ENCODE data around the gene PRUNE1.

The PRUNE1 gene, protein sequence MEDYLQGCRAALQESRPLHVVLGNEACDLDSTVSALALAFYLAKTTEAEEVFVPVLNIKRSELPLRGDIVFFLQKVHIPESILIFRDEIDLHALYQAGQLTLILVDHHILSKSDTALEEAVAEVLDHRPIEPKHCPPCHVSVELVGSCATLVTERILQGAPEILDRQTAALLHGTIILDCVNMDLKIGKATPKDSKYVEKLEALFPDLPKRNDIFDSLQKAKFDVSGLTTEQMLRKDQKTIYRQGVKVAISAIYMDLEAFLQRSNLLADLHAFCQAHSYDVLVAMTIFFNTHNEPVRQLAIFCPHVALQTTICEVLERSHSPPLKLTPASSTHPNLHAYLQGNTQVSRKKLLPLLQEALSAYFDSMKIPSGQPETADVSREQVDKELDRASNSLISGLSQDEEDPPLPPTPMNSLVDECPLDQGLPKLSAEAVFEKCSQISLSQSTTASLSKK

DNA sequence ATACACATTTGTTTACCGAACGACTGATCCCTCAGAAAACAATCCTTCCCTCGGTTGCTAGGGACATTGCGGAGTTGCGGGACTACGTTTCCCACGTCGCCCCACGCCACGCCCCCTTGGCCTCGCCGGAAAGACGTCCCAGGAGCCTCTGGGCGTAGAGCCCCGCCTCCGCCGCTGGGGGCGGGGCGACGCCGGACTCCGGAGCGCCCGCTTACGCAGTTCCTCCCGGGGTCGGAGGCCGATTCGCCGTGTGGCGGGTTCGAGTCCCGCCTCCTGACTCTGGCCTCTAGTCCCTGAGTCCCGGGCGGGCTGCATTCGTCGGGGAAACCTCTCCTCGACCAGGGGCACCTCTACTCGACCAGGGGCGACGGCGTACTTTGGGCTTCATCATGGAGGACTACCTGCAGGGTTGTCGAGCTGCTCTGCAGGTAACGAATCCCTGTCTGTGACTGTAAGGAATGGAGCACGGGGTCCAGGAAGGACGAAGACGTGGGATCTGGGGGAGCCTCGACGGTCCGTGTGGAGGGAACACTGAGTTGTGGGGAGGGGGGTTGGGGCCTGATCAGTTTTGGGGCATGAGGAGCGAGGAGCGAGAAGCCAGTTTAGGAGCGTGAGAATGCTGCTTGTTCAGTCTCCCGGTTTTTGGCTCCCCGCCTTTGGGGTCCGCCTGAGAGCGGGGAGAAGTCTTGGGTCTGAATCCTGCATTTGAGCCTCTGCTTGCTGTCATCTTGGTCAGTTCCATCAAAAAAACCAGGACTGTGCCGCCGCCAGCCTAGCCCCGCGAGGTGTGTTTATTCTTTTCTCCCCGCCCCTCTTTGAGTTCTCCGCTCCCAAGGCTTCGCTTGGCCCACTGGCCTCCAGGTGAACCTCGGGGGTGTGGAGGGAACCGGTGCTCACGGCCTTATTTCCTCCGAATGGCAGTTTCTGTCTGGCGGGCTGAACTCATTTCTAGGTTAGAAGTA lies at the start of gene PRUNE1:
PRUNE1 (plus strand) TSS at position 206 of the 962 bp plus-strand sequence; CDS start at position 390, 184 bp downstream.
- DNase-seq (ENCODE audit: low spot score), result peak; percentile 95

DNA sequence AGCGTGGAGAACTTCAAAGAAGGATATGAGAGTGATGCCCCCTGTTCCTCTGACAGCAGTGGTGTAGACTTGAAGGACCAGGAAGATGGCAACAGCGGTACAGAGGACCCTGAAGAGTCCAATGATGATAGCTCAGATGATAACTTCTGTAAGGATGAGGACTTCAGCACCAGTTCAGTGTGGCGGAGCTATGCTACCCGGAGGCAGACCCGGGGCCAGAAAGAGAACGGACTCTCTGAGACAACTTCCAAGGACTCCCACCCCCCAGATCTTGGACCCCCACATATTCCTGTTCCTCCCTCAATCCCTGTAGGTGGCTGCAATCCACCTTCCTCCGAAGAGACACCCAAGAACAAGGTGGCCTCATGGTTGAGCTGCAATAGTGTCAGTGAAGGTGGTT lies 47.6 kb upstream of the PRUNE1 start:
- no peak for DNase-seq (ENCODE audit: low spot score)

DNA sequence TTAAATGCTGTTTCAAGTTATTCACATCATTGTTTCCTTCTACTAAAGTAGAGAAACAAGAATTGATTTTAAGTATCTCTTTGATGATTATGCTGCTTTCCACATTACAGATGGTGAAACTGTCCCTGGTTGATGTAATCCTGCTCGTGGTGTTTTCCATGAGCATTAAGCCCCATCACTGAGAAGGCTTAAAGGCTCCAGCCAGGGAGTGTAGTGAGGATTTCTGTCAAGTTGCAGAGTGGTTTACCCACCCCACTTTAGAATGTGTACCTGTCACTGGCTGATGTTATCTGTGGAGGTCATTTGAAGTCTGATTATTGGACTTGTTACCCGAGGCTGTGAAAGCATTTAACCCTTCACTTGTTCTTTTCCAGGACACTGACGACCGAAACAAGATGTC lies 46.5 kb upstream of the PRUNE1 start:
- no peak for DNase-seq (ENCODE audit: low spot score)

DNA sequence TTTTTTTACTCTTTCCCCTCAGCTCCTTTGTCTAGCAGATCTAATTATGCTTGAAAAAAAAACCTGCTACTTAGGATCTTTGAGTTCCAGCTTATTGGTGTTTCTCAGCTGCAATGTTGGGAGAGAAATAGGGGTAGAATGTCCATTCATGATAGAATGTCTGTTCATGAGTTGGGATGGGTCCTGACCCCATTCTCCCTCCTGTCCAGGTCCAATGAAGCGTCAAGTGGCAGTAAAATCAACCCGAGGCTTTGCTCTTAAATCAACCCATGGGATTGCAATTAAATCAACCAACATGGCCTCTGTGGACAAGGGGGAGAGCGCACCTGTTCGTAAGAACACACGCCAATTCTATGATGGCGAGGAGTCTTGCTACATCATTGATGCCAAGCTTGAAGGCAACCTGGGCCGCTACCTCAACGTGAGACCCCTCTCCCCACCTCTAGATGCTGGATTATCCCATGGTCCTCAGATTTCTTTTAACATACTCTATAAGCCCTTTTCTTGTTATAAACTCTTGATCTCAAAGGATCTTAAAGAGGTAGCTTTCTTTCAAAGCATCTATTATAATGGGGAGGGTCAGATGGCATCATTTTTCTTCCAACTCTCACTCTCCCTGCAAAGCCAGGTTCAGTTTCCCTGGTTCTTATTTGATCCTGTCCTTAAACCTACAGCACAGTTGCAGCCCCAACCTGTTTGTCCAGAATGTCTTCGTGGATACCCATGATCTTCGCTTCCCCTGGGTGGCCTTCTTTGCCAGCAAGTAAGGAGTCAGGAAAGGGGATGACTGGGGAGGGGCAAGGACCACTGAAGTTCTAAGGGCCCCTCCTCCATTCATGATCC lies 44.7 kb upstream of the PRUNE1 start:
- DNase-seq (ENCODE audit: low spot score), result no peak

DNA sequence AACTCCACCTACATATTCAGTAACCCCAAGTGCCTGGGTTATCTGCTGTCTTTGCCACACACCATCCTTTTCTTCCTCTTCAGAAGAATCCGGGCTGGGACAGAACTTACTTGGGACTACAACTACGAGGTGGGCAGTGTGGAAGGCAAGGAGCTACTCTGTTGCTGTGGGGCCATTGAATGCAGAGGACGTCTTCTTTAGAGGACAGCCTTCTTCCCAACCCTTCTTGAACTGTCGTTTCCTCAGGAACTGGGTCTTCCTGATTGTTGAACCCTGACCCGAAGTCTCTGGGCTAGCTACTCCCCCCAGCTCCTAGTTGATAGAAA lies 44.1 kb upstream of the PRUNE1 start:
- no peak for DNase-seq (ENCODE audit: low spot score)

DNA sequence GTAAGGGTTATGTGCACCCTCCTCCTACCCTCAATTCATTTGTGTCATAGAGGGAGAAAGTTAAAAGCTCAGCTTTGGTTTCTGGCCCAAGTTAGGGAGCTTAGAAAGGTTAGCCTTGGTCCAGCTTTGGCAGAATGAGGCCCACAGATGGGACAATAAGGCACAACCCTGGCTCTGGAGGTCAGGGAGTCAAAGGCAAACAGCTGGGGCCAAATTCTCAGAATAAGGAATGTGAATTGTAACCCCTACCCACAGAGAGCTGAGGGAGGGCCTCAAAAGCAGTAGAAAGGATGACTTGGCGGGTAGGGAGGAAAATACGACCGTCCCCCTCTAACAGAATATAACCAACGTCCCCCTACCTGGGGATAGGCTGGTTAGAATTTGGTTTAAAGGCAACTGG lies 42.6 kb upstream of the PRUNE1 start:
- no peak for DNase-seq (ENCODE audit: low spot score)

DNA sequence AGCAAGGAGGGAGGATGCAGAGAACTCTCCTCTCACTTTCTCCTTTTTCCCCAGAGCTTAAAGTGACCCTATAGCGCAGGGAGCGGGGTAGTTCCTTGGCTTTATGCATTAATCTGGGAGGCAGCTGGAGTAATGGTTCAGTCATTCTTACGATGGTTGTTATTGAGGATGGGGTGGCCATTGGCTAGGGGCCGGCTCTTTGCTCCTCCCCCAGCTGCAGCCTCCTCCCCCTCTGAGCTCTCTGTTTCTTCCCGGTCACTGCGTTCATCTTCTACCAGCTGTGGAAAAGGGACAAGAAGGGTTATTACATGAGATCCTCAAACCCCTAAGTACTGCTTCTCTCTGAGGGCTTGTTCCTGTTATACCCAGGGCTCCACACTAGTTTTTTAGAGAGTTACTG lies 42.2 kb upstream of the PRUNE1 start:
- no peak for DNase-seq (ENCODE audit: low spot score)

DNA sequence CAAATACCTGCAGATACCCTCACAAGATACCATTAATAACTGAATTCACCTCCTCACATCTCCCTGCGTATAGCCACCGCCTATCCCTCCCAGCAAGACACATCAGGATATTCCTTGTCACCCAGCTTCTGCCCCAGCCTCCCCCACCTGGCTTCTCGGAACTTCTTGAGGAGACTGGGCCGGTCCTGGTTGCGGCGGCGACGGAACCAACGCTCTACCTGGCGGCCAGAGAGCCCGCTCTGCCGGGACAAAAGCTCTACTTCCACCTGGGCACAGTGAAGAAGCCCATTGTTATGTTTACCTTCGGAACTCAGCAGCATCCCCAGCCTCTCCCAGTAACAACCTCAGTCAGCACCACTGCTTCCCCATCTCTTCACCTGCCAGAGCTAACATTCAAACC lies 40.3 kb upstream of the PRUNE1 start:
- DNase-seq (ENCODE audit: low spot score), result no peak

DNA sequence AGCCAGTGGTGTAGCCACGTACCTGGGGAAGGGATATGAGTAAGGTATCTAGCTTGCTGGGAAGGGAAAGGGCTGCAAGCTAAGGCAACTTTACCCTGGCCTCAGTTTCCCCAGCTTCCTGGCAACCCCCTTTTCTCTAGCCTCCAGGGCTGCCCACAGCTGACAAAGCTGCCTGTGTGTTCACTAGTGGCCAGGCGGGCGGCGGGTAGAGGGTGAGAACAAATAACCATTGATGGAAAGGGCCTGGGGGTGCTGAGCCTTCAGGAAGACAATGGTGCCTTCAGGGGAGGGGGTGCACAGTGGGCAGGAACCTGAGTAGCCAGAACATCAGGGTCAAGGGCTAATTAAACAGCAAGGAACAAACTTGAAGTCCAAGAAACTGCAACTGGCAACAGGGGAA lies 39.8 kb upstream of the PRUNE1 start:
- no peak for DNase-seq (ENCODE audit: low spot score)

DNA sequence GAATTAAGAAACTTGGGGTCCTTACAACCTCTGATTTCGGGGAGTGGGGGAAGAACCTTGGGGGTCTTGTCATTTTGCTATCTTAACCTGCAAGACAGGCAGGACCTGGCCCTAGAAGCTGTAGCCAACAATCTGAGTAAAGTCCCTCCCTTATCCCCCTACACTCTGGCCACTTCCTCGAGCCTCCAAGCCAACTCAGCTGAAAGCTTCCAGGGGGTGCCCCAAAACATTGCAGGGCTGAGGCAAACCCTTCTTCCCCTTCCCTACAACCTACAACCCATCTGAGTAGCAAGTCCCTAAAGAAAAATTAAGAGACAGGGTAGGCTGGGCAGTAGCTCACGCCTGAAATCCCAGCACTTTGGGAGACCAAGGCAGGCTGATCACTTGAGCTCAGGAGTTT lies 38.6 kb upstream of the PRUNE1 start:
- DNase-seq (ENCODE audit: low spot score), result no peak

DNA sequence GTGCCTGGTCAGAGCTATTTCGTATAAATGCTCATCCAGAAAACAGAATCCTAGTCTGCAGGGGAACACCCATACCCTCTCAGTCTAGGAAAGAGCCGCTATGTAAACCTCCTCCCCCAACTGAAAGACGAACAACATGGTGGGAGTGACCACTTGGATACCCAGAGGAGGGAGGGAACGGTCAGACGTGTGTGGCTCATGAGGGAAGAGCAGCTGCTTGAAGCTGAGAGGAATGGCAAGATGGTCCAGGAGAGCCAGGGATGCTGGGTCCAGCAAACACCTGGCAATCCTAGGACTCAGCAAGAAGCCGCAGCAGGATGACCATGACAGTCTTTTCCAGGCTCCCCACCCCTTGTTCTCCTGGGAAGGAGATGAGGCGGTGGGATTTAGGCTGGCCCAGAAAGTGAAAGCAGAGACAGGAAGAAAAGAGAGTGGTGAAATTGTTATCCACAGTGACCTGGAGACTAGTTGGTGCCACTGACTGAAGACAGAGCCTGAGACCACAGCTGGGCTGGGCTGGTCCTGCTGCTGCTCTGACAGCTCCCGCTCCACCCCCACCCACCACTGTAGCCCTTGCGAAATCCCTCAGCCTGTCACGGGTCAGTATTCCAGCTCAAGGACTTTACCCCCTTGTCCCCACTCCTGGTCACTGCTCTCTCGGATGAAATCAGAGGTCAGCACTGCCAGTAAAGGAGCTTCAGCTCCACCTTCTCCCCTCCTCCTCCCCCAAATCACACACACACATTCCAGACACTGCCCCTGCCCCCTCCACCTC lies 37.3 kb upstream of the PRUNE1 start:
- peak; percentile 62 for DNase-seq (ENCODE audit: low spot score)

DNA sequence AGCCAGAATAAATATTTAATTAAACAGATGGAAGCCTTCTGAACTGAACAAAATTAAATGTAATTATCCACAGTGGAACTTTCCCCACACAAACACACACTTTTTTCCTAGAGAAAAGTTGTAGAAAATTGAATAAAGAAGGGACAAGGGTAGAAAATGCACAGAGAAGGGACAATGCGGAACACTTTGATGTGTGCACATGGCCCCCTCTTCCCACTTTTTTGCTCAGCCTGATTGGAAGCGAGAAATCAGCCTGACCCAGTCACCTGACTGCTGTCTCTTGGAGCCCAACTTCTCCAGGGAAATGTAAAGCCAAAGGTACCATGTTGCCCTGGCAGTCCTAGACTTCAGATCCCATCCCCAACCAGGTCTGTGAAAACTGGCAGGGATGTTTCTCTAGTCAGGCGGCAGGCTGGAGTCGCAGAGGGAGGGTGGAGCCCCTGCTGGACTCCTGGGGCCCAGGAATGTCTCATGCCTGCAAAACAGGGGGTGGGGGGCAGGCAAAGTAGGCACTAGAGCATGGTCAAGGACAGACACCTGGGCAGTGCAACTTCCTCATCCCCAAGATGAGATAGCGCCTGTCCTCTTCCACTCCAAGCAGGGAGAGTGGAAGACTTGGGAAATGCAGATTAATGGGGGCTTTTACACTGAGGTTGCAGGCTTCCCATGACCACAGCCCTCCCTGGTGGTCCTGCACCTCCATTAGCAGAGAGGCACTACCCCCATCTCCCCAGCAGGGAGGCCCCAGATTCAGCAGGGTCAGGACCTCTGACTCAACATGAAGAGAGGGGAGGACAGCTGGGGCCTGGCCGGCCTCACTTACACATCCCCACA lies 36.4 kb upstream of the PRUNE1 start:
- DNase-seq (ENCODE audit: low spot score), result peak; percentile 68

DNA sequence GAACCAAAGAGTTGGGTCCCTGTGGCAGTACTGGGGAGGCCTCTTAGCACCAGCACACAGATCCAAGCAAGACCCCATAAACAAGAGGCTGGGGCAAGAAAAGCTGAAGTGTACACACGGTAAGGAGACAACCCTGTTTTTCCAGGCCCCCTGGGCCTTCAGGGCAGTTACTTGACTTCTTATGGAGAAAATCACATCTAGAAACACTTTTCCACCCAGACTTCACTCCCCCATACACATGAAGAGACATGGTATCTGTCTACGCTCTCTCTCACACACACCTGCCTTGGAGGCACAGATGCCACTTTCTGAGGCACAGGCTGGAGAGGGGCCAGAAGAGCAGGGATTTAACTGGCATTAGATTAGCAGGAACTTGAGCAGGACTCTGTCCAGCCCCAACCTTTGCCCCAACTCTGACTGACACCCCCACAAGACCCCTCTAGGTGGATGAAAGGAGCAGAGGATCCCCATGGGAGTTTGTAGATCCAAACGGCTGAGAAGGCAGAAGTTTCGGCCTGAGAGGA lies 35.8 kb upstream of the PRUNE1 start:
- no peak for DNase-seq (ENCODE audit: low spot score)

DNA sequence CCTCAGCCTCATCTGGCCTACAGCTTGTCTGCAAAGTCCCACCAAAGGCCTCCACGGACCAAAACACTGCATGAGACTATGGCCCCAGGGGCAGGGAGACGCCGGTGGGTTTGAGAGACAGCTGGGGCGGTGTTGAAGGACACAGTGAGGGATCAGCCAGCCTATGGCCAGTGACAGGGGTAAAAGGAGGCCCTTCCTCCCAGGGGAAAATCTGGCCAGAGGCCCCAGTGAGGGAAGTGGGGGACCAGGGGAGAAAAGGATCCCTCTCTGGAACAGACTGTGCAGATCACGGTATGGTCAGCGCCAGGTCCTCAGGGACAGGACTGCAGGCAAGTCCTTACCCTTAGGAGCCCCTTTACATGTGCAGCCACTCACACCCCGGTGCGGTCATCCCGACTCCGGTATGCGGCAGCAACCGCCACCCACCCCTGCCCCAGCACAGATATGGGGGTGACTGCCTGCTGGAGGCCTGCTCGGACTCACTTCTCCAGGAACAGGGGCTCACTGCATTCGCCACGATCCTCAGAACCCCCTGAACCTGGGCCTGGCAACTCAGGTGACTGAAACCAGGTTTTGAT lies 34.9 kb upstream of the PRUNE1 start:
- DNase-seq (ENCODE audit: low spot score), result peak; percentile 63

DNA sequence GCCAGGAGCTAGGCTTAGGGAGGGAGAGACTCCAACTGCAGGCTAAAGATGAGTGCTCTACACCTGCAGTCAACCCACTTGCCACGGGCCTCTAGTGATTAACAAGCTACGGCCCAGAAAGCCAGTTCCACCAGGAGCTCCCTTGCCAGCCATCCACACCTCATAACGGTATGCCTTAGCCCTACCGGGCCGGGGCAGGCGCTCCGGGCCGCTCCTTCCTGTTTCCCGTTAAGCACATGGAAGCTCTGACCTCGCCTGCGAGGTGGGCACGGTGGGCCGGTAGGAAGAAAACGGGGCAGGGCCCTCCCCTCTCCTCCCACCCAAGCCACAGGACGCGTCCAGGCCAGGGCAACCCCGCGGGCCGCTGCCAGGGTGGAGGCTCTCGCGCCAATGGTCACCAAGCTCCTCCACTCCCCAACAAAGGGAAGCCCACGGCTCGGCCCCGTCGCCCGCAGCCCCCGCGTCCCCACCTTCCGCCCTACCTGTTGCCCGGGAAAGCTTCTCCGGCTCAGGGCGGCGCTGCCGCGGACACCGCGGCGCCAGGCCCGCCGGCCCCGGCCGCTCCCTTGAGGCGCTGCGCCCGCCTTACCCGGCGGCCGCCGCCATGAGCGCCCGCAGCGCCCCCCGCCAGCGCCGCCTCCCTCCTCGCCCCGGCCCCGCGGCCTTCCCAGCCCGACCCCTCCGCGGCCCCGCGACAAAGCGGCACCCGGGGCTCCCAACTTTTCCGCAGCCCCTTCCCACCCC lies 34.2 kb upstream of the PRUNE1 start:
- DNase-seq (ENCODE audit: low spot score), result peak; percentile 72

DNA sequence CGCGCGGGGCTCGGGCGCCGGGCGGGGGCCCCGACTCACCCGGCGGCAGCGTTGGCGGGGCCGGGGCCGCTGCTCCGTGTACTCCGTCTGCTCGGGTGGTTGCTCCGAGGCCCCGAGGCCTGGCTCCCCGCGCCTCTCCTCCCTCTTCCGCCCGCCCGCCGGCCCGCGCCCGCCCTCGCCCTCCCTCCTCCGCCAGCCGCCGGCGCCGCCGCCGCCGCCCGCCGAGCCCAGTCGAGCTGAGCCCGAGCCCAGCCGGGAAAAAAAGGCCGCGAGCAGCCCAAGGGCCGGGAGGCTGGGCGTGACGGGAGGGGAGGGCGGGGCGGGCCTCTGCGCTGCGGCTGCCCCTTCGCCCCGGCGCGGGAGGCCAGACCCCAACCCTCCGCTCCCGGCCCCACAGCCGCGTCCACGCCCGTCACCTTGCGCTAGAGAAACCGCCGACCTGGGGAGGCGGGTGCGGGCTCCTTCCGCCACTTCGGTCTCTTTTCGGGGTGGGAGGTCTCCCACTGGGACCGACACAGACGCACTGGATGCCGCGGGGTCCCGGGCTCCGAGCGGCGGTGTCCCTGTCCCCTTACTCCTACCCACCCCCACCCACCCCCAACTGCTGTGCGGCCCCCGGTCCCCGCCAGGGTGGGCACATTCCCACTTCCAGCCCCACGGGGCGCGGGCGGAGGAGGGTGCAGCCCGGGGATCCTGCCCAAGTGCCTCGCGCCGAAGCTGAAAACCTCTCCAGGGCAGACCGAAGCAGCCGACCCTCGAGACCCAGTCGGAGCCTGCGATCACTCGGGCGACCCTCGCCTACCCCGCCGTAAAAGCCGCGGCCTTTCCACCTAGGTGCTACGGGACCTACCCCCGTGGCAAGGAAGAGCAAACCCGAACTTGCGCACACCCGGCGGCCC lies 33.4 kb upstream of the PRUNE1 start, which contains the start of gene CERS2:
CERS2 (minus strand) TSS at position 256 of the 899 bp plus-strand sequence. CDS start 5,745 bp downstream, outside the sequence.
- DNase-seq (ENCODE audit: low spot score), result peak; percentile 88

DNA sequence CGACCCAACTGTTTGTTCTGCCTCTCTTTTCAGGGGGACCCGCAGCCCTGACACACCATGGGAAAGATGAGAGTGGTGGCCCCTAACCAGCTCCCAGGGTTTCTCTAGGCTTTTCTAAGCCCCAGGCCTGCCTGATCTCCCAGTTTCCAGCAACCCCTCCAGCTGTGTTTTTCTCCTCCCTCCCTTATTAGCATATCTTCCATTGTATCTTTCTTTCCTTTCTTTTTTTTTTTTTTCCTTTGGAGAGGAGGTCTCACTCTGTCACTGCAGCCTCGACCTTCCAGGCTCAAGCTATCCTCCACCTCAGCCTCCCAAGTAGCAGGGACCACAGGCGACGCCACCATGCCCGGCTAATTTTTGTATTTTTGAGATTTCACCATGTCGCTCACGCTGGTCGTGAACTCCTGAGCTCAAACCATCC lies 31.8 kb upstream of the PRUNE1 start:
- DNase-seq (ENCODE audit: low spot score), result no peak

All from ecto neural progenitor cell (in vitro differentiated cells).